Stimulated activated CD8-positive, alpha-beta memory T cell treated with anti-CD3 and anti-CD28 coated beads, Interleukin-12 subunit alpha, Interleukin-12 subunit beta, amount 100 ng/mL, for 4 hours (primary cell): ENCODE measurements around the gene RAB11FIP2.

Experiments
- DNase-seq: peaks from one replicate; pipeline ENCODE4 v3.0.0-alpha.2; 2020; ENCODE audit warnings: low read depth

The RAB11FIP2 gene

DNA sequence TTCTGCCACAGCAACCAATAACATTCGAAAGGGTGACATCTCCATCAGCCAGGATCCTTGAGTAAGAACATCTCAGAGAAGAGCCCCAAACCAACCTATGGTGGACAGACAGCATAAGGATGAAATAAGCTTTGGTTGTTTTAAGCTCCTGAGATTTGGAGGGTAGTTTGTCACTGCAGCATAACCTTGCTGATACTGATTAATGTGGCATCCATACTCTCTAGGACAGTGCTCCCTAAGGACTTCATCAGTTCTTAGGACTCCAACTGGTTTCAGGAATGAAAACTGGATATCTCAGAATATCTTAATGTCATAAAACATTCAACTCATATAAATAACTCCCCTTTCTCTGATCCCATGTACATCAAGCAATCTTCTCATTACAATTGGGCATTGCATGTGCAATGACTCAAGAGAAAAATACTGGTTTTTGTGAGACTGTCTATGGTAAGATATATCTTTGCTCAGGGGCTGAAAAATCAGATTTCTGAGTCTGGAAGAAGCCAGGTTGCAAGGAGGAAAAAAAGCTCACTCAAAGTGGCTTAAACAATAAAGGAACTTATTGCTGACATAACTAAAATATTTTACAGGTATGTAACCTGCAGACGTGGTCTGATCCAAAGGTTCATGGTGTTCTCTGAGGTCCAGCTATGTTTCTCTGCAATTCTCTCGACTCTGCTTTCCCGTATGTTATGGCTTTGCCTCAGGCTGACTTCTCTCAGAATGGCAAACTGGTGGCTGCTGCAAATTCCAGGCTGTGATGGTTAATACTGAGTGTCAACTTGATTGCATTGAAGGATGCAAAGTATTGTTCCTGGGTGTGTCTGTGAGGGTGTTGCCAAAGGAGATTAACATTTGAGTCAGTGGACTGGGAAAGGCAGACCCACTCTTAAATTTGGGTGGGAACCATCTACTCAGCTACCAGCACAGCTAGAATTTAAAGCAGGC, 65.7 kb downstream of the RAB11FIP2 start:
- no peak for DNase-seq

DNA sequence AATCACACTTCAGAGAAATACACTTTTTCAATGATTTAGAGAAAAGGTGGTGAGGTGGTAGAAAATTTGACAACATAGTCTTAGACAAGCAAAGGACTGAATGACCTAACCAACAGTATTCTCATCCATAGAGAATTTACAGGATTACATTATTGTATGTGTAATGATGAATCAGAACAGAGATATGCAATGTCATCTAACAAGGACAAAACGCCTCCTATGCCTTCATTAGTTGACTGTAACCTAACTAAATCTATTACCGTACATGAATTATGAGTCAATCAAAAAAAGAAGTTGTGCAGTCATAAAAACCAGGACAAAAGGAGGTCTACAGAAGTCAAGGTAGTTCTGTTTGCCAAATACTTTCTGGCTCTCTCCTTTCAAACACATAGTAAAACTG, 66.5 kb downstream of the RAB11FIP2 start:
- DNase-seq = no peak

- no peak for DNase-seq
These were observed 74.4 kb downstream of the RAB11FIP2 start for GRCh38 chr10:117972168-117972837.

DNA sequence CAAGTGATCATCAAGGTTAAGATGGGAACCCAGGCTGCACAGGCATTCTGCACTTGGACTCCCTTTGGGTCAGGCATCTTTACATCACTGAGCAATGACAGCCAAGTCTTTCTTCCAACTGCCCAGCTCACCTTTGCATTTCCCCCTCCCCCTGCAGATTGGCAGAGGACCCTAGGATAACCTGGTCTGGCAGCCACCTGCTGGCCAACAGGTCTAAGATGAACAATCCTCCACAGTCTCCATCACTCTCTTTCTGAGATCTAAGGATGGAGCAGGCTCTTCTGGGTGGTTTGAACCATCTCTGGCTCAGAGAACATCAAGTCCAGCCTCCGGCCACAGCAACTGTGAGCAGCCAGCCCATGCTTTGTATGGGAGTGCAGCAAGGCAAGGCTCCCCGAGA, 75.8 kb downstream of the RAB11FIP2 start:
- no peak for DNase-seq

- DNase-seq = no peak
These were observed 77.1 kb downstream of the RAB11FIP2 start for GRCh38 chr10:117969592-117969991.

DNA sequence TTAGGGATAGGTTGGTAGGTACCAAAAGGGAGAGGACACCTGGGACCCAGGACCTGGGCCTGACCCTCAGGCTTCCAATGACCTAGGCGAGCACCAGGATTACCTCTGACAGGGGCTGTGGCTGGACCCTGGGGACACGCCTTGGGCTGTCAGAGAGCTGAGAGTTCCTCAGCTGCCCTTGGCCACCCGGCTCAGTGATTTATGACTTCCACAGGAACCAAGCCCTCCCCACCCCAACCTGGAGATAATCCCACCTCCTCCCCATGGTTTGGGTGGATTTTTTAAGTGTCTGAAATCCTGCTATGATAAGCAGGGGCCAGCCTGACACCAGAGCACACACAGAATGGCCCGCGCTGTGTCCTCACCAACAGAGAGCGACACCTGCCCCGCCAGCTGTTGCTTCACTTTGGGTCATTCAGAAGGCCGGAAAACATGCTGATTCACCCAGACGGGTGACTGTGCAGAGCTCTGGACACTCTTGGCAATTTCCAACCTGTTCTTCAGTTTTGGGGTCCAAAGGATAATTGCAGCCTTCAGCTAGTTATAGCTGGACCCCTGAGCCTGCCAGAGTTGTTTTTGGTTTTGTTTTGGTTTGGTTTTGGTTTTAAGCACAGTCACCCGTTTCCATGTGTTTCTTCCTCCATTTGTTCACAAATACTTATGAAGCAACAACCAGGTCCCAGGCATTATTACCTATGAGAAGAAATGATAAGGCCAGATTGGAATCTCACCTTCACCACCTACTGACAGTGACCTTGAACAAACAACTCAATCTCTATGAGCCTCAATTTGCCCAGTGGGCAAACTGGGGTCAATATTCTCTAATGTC, 78.2 kb downstream of the RAB11FIP2 start:
- no peak for DNase-seq

DNA sequence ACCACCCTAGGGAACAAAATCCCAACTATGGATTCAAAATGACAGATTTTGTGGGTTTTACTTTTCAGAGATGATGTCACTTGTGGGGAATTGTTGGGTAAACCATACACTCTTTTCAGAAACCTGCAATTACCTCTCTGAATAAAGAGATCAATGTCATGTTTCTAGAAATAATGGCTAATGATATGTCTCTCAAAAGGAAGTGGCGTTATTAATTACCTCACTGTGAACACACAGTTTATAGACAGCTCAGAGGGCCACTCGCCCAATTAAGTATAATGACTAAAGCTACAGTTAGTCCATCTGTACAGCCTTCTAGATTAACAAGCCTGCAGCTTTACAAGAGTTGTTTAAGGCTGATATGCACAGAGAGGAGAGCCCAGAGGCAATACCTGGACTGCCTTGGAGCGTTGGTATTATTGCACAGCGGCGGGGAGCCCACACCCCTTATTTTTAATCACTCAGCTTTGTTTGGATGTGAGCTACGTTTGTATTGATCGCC, 79.5 kb downstream of the RAB11FIP2 start:
- no peak for DNase-seq

DNA sequence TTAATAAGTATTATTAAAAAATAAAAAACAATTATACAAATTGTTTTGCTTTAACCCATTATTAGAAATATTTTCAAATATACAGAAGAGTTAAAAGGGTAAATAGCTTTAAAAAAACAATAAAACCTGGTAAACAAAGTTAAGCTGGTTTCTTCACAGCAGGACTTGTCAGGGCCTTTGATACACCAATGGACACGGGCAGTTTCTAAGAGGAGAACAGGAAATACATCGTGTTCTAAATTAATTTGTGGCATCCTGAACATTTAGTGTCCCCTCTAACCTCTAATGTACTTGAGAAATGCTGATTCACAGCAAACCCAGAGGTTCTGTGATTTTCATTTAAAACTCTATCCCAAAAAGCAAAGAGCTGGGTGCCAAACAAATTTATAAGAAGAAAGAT, 80.8 kb downstream of the RAB11FIP2 start:
- no peak for DNase-seq

- no peak for DNase-seq
These were observed 82.2 kb downstream of the RAB11FIP2 start for GRCh38 chr10:117964536-117964935.

- no peak for DNase-seq
These were observed 86.3 kb downstream of the RAB11FIP2 start for GRCh38 chr10:117960345-117960935.

- no peak for DNase-seq
These were observed 89.8 kb downstream of the RAB11FIP2 start for GRCh38 chr10:117956972-117957371.

DNA sequence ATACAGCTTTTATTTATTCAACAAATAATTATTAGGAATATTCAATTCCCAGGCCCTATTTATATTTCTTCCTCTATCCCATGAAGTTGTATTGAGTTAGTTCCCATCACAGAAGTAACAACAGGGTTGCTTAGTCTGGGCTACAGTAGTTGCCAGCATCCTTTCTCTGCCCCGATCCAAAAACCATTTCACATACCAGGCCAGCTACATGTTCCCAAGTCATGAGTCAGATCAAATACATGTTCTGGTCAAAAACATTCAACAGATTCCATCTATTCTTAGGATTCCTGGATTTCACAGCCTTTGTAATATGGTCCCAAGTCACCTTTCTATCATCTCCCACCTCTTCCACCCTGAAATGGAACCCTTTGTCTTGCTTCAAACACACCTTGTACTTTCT, 91.6 kb downstream of the RAB11FIP2 start:
- DNase-seq = no peak
